ENCODE measurements around the gene KIF3C. TPM values are rescaled to one million over a fixed set of nuclear protein-coding genes. Genes with fewer than 3 reads are reported as not detected.
A peak's percentile ranks its signal among the peaks of the same experiment; 100 is the strongest.
"Not testable (repeated sequence)": the region's sequence is repeated elsewhere in the genome, so short reads cannot be mapped to it uniquely, and the experiment has no call there.

Gene KIF3C
- total RNA-seq, 1 experiment from 2014 or later: 3.2 TPM

DNA sequence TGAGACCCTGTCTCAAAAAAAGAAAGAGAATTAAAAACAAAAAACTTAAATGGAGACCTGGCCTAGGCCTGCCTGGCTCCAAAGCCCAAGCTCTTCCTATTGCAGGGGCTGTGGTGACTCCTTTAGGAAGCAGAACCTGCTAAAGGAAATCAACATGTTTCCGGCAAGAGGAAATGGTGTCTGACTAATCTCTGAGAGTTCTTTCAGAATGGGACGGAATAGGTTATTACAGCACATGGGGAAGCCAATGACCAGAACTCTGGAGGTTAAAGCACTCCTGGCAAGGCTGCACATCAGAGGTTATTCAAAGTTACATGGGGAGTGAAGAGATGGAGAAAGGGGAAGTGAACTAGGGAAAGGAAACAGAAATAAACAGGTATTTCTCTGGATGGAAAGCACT, 21.4 kb downstream of the KIF3C start:
- no peak for DNase-seq (ENCODE audit: low spot score)

DNA sequence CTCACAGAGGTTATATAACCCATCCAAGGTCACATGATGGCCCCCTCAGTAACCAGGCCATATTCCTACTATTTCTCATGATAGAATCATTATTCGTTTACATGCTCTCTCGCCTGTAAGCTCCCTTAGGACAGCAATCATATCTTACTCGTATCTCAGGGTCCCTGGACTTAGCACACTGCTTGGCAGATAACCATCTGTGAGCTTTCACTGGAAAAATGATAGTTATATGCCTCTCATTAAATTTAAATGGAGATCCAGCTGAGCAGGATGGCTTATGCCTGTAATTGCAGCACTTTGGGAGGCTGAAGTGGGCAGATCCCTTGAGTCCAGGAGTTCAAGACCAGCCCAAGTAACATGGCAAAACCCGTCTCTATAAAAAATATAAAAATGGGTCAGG, 21.9 kb downstream of the KIF3C start:
- no peak for DNase-seq (ENCODE audit: low spot score)

DNA sequence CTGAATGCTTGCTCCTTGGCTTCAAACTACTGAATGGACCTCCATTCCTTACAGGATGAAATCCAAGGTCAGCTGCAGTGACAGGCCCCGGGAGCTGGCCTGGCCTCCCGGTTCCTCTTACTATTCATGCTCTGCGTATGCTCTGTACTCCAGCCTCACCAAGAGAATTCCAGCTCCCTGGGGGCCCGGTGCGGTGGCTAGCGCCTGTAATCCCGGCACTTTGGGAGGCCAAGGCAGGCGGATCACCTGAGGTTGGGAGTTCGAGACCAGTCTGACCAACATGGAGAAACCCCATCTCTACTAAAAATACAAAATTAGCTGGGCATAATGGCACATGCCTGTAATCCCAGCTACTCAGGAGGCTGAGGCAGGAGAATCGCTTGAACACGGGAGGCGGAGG, 23.7 kb downstream of the KIF3C start:
- DNase-seq (ENCODE audit: low spot score): not testable (repeated sequence)

DNA sequence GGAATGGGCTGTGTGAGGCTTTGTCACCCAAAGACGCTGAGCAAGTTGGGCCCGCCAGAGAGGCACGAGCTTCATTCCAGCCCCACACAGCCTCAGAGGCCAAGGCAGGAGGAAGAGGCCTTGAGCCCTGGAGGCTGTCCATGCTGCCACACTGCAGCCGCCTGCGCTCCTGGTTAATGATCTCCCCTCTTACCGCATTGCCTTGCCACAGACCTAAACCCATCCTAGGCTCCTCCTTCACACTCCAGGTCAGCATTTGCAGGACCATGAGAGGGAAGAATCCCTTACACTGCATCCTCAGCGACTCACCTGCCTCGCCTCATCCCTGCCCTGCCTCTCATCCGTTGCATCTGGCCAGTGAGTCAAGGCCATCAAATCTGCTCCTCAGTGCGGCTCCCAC, 24.6 kb downstream of the KIF3C start:
- no peak for DNase-seq (ENCODE audit: low spot score)

GRCh38 chr2:25955869-25956535, 26.3 kb downstream of the KIF3C start:
- peak; percentile 45 for DNase-seq (ENCODE audit: low spot score)

DNA sequence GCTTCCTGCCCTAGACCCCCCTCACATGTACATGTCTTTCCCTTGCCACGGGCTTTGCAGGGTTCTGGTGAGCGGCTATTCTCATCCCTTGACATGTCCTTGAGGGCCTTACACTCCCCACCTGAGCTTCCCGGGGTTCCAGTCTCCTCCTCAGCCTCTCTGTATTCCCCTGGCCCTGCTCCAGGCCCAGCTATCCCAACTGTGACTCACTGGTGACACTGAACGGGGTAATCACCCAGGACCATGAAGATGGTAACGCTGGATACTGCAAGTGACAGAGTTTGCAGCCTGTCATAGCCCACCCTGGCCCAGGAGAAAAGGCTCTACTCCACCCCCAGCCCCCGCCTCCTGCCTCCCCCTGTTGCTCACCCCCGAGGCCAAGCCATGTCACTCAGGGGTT, 27.3 kb downstream of the KIF3C start:
- no peak for DNase-seq (ENCODE audit: low spot score)

- DNase-seq (ENCODE audit: low spot score): no peak
These were observed 28.0 kb downstream of the KIF3C start for GRCh38 chr2:25954199-25954752.

DNA sequence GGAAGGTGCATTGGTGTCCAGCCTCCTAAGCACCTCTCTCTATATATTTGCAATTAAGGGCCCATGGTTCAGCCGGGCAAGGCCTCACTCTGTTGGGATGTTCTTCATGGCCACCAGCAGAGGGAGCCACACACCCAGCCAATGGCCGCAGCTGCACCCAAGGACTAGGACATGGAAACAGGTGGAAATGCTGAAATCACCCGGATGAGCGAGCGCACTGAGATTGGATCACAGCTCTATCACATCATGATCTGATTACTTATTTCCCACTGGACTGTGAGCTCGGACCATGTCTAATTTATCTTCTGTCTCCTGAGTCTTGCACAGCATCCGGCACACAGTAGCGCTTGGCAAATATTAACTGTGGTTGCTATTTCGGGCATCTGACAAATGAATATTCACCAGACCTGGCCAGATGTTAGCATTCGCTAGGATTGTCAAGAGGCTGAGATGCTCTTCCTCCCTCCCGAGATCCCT, 31.2 kb downstream of the KIF3C start:
- DNase-seq (ENCODE audit: low spot score): peak; percentile 85

DNA sequence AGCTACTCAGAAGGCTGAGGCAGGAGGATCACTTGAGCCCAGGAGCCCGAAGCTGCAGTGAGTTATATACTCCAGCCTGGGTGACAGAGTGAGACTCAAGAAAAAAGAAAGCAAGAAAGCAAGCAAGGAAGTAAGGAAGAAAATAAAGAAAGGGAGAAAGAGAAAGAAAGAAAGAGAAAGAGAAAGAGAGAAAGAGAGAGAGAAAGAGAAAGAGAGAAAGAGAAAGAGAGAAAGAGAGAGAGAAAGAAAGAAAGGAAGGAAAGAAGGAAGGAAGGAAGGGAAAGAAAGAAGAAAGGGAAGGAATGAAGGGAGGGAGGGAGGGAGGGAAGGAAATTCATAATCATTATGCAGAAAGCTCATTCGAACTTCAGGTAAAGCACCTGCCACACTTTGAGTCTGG, 33.9 kb downstream of the KIF3C start:
- DNase-seq (ENCODE audit: low spot score): no peak

GRCh38 chr2:25941042-25941441, 41.3 kb downstream of the KIF3C start:
- DNase-seq (ENCODE audit: low spot score): no peak

- DNase-seq (ENCODE audit: low spot score): peak; percentile 68
These were observed 43.0 kb downstream of the KIF3C start for GRCh38 chr2:25939257-25939668.

DNA sequence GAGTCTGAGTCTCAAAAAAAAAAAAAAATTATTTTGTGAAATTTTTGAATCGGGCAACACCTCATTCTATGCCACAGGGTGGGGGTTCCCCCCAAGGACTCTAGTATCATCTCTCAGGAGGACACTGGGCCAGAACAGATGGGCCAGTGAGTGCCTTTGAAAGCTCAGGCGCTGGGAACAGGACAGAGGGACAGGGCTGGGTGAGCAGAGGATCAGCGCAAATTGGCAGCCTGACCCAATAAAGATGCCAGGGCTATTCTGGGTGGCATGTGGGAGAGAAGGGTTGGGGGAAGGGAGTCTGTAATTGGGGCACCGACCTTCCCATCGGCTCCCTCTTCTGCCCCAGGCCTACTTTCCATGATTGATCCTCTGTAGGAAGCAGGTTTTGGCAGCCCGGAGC, 44.0 kb downstream of the KIF3C start:
- no peak for DNase-seq (ENCODE audit: low spot score)

DNA sequence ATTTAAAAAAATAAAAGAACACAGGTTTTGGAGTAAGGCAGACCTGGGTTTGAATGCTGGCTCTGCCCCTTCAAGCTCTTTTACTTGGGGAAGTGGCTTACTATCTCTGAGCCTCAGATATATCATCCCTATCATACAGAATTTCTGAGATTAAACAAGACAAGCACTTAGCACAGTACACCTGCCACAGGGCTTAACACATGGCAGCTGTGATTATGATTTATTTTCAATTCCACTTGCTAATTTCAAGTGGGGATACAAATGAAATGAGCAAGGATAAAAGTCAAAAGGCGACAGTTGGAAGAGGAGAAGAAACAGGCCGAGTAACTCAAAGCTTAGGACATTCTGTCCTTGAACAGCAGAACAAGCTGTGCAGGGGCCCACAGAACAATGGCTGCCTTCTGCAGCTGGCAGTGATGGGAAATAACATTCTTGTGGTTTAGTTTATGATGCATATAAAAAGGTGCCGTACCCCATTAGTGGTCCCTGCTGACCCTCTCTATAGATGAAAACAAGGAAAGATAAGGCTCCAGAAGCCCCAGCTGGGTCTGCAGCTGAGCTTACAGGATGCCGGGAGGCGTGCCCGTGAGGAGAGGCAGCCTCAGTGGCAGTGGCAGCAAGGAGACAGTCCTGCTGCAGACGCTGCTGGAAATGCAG, 45.3 kb downstream of the KIF3C start:
- peak; percentile 11 for DNase-seq (ENCODE audit: low spot score)

- no peak for DNase-seq (ENCODE audit: low spot score)
These were observed 48.7 kb downstream of the KIF3C start for GRCh38 chr2:25933622-25934021.

- no peak for DNase-seq (ENCODE audit: low spot score)
These were observed 52.4 kb downstream of the KIF3C start for GRCh38 chr2:25929789-25930473.

DNA sequence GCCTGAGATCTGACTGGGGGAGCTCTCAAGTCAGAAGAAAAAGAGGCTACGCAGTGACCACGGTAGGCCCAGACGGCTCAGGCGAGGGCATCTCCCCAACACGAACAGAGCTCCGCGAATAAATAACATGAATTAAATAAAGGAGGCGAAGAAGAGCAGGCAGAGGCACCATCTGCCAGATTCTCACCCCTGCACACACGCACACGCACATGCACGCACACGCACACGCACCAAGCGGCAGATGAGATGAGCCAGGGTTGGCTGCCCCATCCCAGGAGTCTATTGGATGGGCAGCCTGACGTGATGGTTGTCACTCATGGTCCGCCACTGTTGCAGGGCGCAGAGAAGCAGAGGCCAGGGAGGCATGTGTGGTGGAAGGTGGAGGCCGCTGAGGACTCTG, 53.6 kb downstream of the KIF3C start:
- DNase-seq (ENCODE audit: low spot score): no peak

DNA sequence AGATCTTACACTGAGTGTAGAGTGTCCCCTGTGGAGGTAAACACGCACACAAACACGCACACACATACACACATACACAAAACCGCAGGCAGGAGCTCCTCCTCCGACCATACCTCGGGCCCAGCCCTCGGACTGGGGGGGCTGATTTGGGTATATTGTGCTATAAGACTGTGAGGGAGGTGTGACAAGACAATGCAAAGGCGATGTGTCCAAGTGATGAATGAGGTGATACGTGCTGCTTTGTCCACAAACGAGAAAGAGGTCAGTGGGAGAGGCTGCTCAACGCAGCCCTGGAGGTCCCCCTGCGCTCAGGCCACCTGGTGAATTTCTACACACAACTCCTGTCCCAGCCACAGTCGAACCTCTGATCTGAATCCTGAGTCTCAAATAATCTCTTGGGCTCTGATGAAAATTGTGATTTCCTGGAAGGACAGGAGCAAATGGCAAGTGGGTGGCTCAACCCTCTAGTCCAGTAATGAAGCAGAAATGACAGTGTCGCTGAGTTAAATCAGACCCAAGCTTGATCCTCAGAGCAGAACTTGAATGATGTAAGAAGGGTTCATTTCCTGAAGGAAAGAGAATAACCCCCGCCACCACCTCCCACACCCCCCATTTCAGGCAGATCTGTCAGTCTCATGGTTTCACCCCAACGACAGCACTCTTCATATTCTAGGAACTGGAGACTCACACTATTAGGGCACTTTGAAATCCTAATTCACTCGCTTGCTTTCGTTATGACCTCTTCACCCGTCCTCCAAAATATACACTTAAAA, 55.1 kb downstream of the KIF3C start:
- DNase-seq (ENCODE audit: low spot score): no peak

- DNase-seq (ENCODE audit: low spot score): no peak
These were observed 59.8 kb downstream of the KIF3C start for GRCh38 chr2:25922501-25922900.

DNA sequence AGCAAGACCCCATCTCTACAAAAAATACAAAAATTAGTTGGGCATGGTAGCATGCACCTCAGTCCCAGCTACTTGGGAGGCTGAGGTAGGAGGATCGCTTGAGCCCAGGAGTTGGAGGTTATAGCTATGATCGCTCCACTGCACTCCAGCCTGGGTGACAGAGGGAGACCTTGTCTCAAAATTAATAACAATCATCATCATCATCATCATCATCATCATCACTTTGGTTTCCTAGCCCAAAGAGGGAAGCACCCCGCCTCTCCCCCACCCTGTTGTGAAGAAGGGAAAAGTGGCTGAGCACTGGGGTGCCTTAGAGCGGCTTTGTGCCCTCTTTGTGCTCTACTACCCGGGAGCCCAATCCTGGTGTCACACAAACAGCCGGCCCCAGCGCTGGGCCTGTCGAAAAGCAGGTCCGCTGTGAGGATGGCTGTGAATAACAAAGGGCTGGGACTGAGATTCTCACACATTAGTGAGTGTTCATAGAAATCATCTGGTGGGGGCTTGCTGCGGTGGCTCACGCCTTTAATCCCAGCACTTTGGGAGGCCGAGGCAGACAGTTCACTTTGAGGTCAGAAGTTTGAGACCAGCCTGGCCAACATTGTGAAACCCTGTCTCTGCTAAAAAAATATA, 61.4 kb downstream of the KIF3C start:
- DNase-seq (ENCODE audit: low spot score): no peak

DNA sequence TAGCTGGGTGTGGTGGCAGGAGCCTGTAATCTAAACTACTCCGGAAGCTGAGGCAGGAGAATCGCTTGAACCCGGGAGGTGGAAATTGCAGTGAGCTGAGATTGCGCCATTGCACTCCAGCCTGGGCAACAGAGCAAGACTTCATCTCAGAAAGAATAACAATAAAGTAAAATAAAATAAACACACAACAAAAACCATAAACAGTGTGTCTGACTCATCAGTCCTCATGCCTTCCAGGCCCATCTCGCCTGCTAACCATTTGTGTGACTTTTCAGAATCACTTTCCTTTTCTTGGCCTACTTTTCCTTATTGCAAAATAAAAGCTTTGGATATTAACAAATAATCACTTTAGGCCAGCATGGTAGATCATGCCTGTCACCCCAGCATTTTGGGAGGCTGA, 62.0 kb downstream of the KIF3C start:
- DNase-seq (ENCODE audit: low spot score): no peak

GRCh38 chr2:25917832-25918231, 64.5 kb downstream of the KIF3C start:
- DNase-seq (ENCODE audit: low spot score): no peak
